GM12878 (cell line): ENCODE results near the gene SOCS1. TPM values are rescaled to one million over a fixed set of nuclear protein-coding genes. Genes with fewer than 3 reads are reported as not detected.

Experiments
- ATAC-seq: fragments of 200-7000 bp; cut with Tn5 transposase; 3 replicates; pipeline ENCODE4 v1.9.1; 2020; ENCODE audit warnings: mild to moderate bottlenecking, moderate library complexity
- BruUV-seq: library from RNA; stranded (reverse); fragments of 400-500 nt; replicated peaks from 2 replicates; lab custom pipeline; 2021; lab: Mats Ljungman, UMichigan
- CTCF ChIA-PET: fragments of 300-600 bp; sonication (Branson Sonifier 250); formaldehyde crosslinking; extraction: SDS; loops from one replicate; lab custom pipeline; 2021; ENCODE audit warnings: inconsistent platforms; lab: Yijun Ruan, JAX
- POLR2A ChIA-PET: fragments of 350-600 bp; formaldehyde crosslinking; extraction: SDS; loops from one replicate; lab custom pipeline; 2021; ENCODE audit warnings: inconsistent platforms; lab: Charles Lee
- RAD21 ChIA-PET: fragments of 300-600 bp; sonication (Branson Sonifier 250); formaldehyde crosslinking; loops from one replicate; lab custom pipeline; 2023; ENCODE audit warnings: antibody characterized with exemption; ENCODE audit not compliant: unreplicated experiment; lab: Charles Lee
- SMC1A ChIA-PET: fragments of 300-600 bp; sonication (Branson Sonifier 250); formaldehyde crosslinking; loops from one replicate; lab custom pipeline; 2023; ENCODE audit not compliant: unreplicated experiment, uncharacterized antibody; lab: Charles Lee
- DNase-seq: peaks from one replicate; pipeline ENCODE4 v3.0.0-alpha.2; 2011; ENCODE audit warnings: low read depth, low spot score
- FAIRE-seq: peaks from 3 replicates; lab custom pipeline; 2011; peaks lifted over from hg19 to GRCh38; lab: Jason Lieb, UNC
- H2AFZ ChIP-seq: 2 replicates; pipeline ENCODE4 v1.6.0; 2011; ENCODE audit warnings: low read depth, low read length, control low read depth; ENCODE audit not compliant: control insufficient read depth
- H3K27ac ChIP-seq: 2 replicates; pipeline ENCODE4 v1.5.1; 2011; ENCODE audit warnings: control low read depth; ENCODE audit not compliant: control insufficient read depth, insufficient read depth
- H3K27me3 ChIP-seq, 2 experiments: replicated peaks in 1 of 2; 2 replicates each; pipeline versions ENCODE4 v1.6.0 to v1.6.1; 2011; ENCODE audit warnings: low read length in 1 of 2; ENCODE audit not compliant: control insufficient read depth in 2 of 2, insufficient read depth in 2 of 2
- H3K36me3 ChIP-seq, 2 experiments: 2 replicates each; pipeline ENCODE4 v1.5.1; 2011; ENCODE audit warnings: low read length in 1 of 2; ENCODE audit not compliant: control insufficient read depth in 2 of 2, insufficient read depth in 2 of 2
- H3K4me1 ChIP-seq: 2 replicates; pipeline ENCODE4 v1.6.1; 2011; ENCODE audit warnings: mild to moderate bottlenecking, low read length, moderate library complexity, mixed read lengths; ENCODE audit not compliant: control insufficient read depth, insufficient read depth
- H3K4me2 ChIP-seq: 2 replicates; pipeline ENCODE4 v1.6.0; 2011; ENCODE audit warnings: control low read depth; ENCODE audit not compliant: control insufficient read depth, insufficient read depth
- H3K4me3 ChIP-seq: fragments of 200-600 bp; sonication (generic); 2 replicates; pipeline ENCODE4 v1.5.1; 2016
- H3K79me2 ChIP-seq: 2 replicates; pipeline ENCODE4 v1.6.0; 2011; ENCODE audit warnings: low read length; ENCODE audit not compliant: control insufficient read depth, insufficient read depth
- H3K9ac ChIP-seq: 2 replicates; pipeline ENCODE4 v1.8.0; 2011; ENCODE audit warnings: low read length, control low read depth, mixed read lengths; ENCODE audit not compliant: control insufficient read depth, insufficient read depth
- H3K9me3 ChIP-seq: replicated peaks from 3 replicates; pipeline ENCODE4 v1.5.1; 2011; ENCODE audit warnings: mild to moderate bottlenecking, low read length; ENCODE audit not compliant: control insufficient read depth, insufficient read depth
- H4K20me1 ChIP-seq: 2 replicates; pipeline ENCODE4 v1.6.0; 2011; ENCODE audit not compliant: control insufficient read depth, insufficient read depth
- CBX5 ChIP-seq: sonication (generic); IDR thresholded peaks from 2 replicates; pipeline ENCODE4 v1.6.1; 2016; ENCODE audit warnings: low read depth, moderate library complexity, mild to moderate bottlenecking, inconsistent platforms
- FOXK2 ChIP-seq: fragments of 450-650 bp; IDR thresholded peaks from 2 replicates; pipeline ENCODE4 v1.6.1; 2017; ENCODE audit warnings: mild to moderate bottlenecking, moderate library complexity
- GABPA ChIP-seq: IDR thresholded peaks from 2 replicates; pipeline ENCODE4 v1.6.1; 2014; ENCODE audit warnings: antibody characterized with exemption, low read depth, mild to moderate bottlenecking, inconsistent platforms
- IKZF1 ChIP-seq: fragments of 450-650 bp; conservative IDR thresholded peaks from 2 replicates; pipeline ENCODE4 v1.6.1; 2017; ENCODE audit warnings: antibody characterized with exemption, mild to moderate bottlenecking
- IKZF2 ChIP-seq, 2 experiments: fragments of 450-650 bp; IDR thresholded peaks; 2 replicates each; pipeline ENCODE4 v1.6.1; 2017; ENCODE audit warnings: mild to moderate bottlenecking in 2 of 2, moderate library complexity in 2 of 2
- LARP7 ChIP-seq: fragments of 450-650 bp; IDR thresholded peaks from 2 replicates; pipeline ENCODE4 v1.6.1; 2017; ENCODE audit warnings: mild to moderate bottlenecking
- MTA2 ChIP-seq: fragments of 450-650 bp; IDR thresholded peaks from 2 replicates; pipeline ENCODE4 v1.6.1; 2016; ENCODE audit warnings: low read depth, mild to moderate bottlenecking, moderate library complexity
- MTA3 ChIP-seq: IDR thresholded peaks from 2 replicates; pipeline ENCODE4 v1.6.1; 2012; ENCODE audit warnings: low read length, inconsistent platforms, borderline replicate concordance
- NFYB ChIP-seq: IDR thresholded peaks from 2 replicates; pipeline ENCODE4 v1.6.1; 2011; ENCODE audit warnings: low read depth, mild to moderate bottlenecking, low read length, improper control_type of control experiment, moderate library complexity; ENCODE audit not compliant: insufficient read depth
- SPI1 ChIP-seq: IDR thresholded peaks from 2 replicates; pipeline ENCODE4 v1.6.1; 2011; ENCODE audit warnings: low read depth, mild to moderate bottlenecking, low read length, moderate library complexity, borderline replicate concordance; ENCODE audit not compliant: insufficient read depth
- SRF ChIP-seq, 2 experiments: IDR thresholded peaks; 2 replicates each; pipeline ENCODE4 v1.6.1; 2011; ENCODE audit warnings: low read depth in 2 of 2, low read length in 2 of 2, mild to moderate bottlenecking in 1 of 2, moderate library complexity in 1 of 2
- YBX1 ChIP-seq: fragments of 450-650 bp; IDR thresholded peaks from 2 replicates; pipeline ENCODE4 v1.6.1; 2016; ENCODE audit warnings: antibody characterized with exemption
- WGBS: methylation state at CpG from one replicate; pipeline ENCODE4 v1.1.6; 2016; ENCODE audit warnings: low lambda C conversion rate; ENCODE audit not compliant: insufficient replicate concordance, insufficient coverage; ENCODE audit errors: missing lambda C conversion rate; 5-methylcytosine and 5-hydroxymethylcytosine counted together
- in situ Hi-C: fragments of 300-500 bp; cut with MboI; formaldehyde crosslinking; loops from 9 replicates; pipeline ENCODE4 v1.14.3; 2018; ENCODE audit warnings: mixed read lengths
- intact Hi-C: fragments of 100-400 bp; cut with micrococcal nuclease; formaldehyde crosslinking; loops from one replicate; pipeline ENCODE4 v1.14.2; 2022; ENCODE audit not compliant: unreplicated experiment
- polyA plus RNA-seq, 11 experiments: library from polyadenylated mRNA; depleted of rRNA in 4 of 11; unstranded in 6 of 11; stranded (reverse) in 5 of 11; fragments of >200 nt; fragmentation: Nextera tagmentation in 4 of 11; fragmentation: Illumina TruSeq in 1 of 11; extraction: Ambion mirVana in 4 of 11; extraction: Trizol in 1 of 11; gene quantifications; 1 replicate in 1 of 11; 2 replicates in 10 of 11; pipeline versions ENCODE4 v1.2.1 to v1.2.3, GENCODE V29; 2011 to 2016; ENCODE audit warnings: inconsistent platforms in 2 of 11, missing spikeins in 2 of 11, low read depth in 1 of 11
- total RNA-seq, 4 experiments: library from RNA; depleted of rRNA in 3 of 4; stranded (reverse); fragments of >200 nt in 3 of 4; fragmentation: Illumina TruSeq in 1 of 4; extraction: Trizol in 1 of 4; gene quantifications; 2 replicates each; pipeline versions ENCODE4 v1.2.1 to v1.2.3, GENCODE V29; 2013 to 2021
- TF ChIP-seq, protein P1 (sequence below): fragments of 150-350 bp; IDR thresholded peaks from 2 replicates; pipeline ENCODE4 v1.6.1; 2014; ENCODE audit warnings: mild to moderate bottlenecking, low read depth, low read length
- TF ChIP-seq, protein P2 (sequence below): fragments of 450-650 bp; formaldehyde crosslinking; IDR thresholded peaks from 2 replicates; pipeline ENCODE4 v1.4.0; 2020; ENCODE audit warnings: mild to moderate bottlenecking, moderate library complexity

Gene SOCS1
- total and polyA plus RNA-seq, 10 of the 15 experiments (the other 5 are each of a cell fraction or from before 2014, with no cell fraction given), result 0.42 to 39.8 (median 11.2) TPM

- in situ Hi-C loops, result no loop called here
- intact Hi-C loops, result loop anchor here (5.0 kb wide), 3 partner anchors 157 to 277 kb away; no protein-coding TSS in a partner anchor
- H3K79me2 ChIP-seq, result peaks cover 22% of the 10 kb centered on the region
- ChIA-PET POLR2A (interaction anchor here (0.6 to 5.8 kb wide), 16 partner anchors 13 to 518 kb away, joined by 3 to 80 read pairs (median 4); no protein-coding TSS in a partner anchor), CTCF (interaction anchor here (1.0 to 11.0 kb wide), 12 partner anchors 38 to 309 kb away, joined by 3 to 170 read pairs (median 20); no protein-coding TSS in a partner anchor), RAD21 (interaction anchor here (0.6 to 11.8 kb wide), 19 partner anchors 26 to 451 kb away, joined by 3 to 243 read pairs (median 4); no protein-coding TSS in a partner anchor), SMC1A (interaction anchor here (0.8 to 8.8 kb wide), 20 partner anchors 12 to 294 kb away, joined by 3 to 108 read pairs (median 5); partner anchors contain the start of gene TNP2)
- no peaks in the 10 kb centered on the region for H3K27me3 ChIP-seq
- H4K20me1 ChIP-seq, result no peaks in the 10 kb centered on the region
- H3K27ac ChIP-seq, result peak overlapping the region; percentile 50
- peak; percentile 68 for DNase-seq
- WGBS, result 24% methylated on average over 15 of the region's 15 CpGs
- peak; percentile 2 for ATAC-seq
- no peaks in the 10 kb centered on the region; a peak in 1 of 4 replicates for H3K36me3 ChIP-seq
- no peaks in the 10 kb centered on the region for H3K9me3 ChIP-seq
- peak; percentile 89 for FAIRE-seq
- H3K4me2 ChIP-seq, result peak overlapping the region; percentile 95
- no peak overlapping the region for H3K4me3 ChIP-seq
- H3K4me1 ChIP-seq, result peaks cover 34% of the 10 kb centered on the region
- peak overlapping the region; percentile 24; the same call in 1 of the 2 replicates for H3K9ac ChIP-seq
- peak overlapping the region; percentile 60 for H2AFZ ChIP-seq
- BruUV-seq, result no TSS peak
- no peak for TF ChIP-seq SRF (IDR thresholded peaks at IDR 0.05; ENCODE audit: low read depth in 2 of 2, low read length in 2 of 2)
- TF ChIP-seq, protein P1, sequence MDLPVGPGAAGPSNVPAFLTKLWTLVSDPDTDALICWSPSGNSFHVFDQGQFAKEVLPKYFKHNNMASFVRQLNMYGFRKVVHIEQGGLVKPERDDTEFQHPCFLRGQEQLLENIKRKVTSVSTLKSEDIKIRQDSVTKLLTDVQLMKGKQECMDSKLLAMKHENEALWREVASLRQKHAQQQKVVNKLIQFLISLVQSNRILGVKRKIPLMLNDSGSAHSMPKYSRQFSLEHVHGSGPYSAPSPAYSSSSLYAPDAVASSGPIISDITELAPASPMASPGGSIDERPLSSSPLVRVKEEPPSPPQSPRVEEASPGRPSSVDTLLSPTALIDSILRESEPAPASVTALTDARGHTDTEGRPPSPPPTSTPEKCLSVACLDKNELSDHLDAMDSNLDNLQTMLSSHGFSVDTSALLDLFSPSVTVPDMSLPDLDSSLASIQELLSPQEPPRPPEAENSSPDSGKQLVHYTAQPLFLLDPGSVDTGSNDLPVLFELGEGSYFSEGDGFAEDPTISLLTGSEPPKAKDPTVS, result no peak
- TF ChIP-seq MTA3, result no peak
- TF ChIP-seq IKZF2 (IDR thresholded peaks at IDR 0.05), result peak; percentile 66 to 67
- TF ChIP-seq GABPA, result no peak
- TF ChIP-seq FOXK2, result no peak
- TF ChIP-seq, protein P2, sequence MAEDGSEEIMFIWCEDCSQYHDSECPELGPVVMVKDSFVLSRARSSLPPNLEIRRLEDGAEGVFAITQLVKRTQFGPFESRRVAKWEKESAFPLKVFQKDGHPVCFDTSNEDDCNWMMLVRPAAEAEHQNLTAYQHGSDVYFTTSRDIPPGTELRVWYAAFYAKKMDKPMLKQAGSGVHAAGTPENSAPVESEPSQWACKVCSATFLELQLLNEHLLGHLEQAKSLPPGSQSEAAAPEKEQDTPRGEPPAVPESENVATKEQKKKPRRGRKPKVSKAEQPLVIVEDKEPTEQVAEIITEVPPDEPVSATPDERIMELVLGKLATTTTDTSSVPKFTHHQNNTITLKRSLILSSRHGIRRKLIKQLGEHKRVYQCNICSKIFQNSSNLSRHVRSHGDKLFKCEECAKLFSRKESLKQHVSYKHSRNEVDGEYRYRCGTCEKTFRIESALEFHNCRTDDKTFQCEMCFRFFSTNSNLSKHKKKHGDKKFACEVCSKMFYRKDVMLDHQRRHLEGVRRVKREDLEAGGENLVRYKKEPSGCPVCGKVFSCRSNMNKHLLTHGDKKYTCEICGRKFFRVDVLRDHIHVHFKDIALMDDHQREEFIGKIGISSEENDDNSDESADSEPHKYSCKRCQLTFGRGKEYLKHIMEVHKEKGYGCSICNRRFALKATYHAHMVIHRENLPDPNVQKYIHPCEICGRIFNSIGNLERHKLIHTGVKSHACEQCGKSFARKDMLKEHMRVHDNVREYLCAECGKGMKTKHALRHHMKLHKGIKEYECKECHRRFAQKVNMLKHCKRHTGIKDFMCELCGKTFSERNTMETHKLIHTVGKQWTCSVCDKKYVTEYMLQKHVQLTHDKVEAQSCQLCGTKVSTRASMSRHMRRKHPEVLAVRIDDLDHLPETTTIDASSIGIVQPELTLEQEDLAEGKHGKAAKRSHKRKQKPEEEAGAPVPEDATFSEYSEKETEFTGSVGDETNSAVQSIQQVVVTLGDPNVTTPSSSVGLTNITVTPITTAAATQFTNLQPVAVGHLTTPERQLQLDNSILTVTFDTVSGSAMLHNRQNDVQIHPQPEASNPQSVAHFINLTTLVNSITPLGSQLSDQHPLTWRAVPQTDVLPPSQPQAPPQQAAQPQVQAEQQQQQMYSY (CRISPR knock-in tag), result no peak
- 0 out of 2 replicates have a peak, but pooled peaks have one; percentile 22 for TF ChIP-seq MTA2
- TF ChIP-seq NFYB, result no peak
- TF ChIP-seq LARP7, result 0 out of 2 replicates have a peak, but pooled peaks have one; percentile 31
- no peak for TF ChIP-seq CBX5
- TF ChIP-seq SPI1, result no peak
- no peak for TF ChIP-seq YBX1
- TF ChIP-seq IKZF1, result peak; percentile 73
These were observed 2.8 kb upstream of the SOCS1 start for GRCh38 chr16:11258553-11259492.
